ENCODE measurements around the gene MIDN. TPM values are rescaled to one million over a fixed set of nuclear protein-coding genes. Genes with fewer than 3 reads are reported as not detected.

The MIDN gene
- total and polyA plus RNA-seq, 2 donors (not counting 3 experiments of a cell fraction or from before 2014, with no cell fraction given): 20.0 to 85.9 TPM

DNA sequence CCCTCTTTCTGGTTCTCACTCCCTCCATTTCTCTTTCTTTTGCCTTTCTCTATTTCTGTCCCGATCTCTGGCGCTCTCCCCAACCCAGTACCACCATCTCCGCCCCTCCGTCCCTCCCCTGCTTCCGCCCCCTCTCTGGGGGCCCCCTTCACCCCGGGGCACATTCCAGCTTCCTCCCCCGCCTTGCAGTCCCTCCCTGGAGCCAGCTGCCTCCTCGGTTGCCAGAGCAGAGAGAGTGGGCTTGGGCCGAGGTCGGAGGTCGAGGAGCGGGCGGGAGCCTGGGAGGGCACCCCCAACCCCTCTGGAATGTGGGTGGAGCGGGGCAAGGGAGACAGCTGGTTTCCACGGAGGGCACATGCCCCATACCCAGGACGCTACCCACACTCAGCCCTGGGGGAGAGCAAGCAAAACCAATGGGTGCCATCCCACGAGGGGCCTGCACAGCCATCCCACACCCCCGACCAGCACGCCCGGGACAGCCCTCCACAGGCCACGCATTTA is 14.3 kb downstream of the MIDN start:
- no peaks in the 10 kb centered on the region for H3K36me3 ChIP-seq (ENCODE audit: control insufficient read depth in 2 of 2, extremely low read depth in 1 of 2, insufficient read depth in 2 of 2, low read length in 2 of 2)
- POLR2A ChIA-PET: interaction anchor here (1.4 kb wide), 1 partner anchor 10 kb away, joined by 8 read pairs; no protein-coding TSS in a partner anchor
- H3K4me1 ChIP-seq (ENCODE audit: control insufficient read depth, extremely low read depth, insufficient read depth, low read length): peaks cover 55% of the 10 kb centered on the region
- BruUV-seq (replicated peaks): no TSS peak
- no peak for DNase-seq (ENCODE audit: low read depth, low spot score)
- CTCF ChIA-PET: interaction anchor here (1.9 to 7.8 kb wide), 2 partner anchors 10 to 18 kb away, joined by 8 to 63 read pairs; no protein-coding TSS in a partner anchor
- FAIRE-seq: no peak
- no peaks in the 10 kb centered on the region for H3K9me1 ChIP-seq (replicated peaks; ENCODE audit: control insufficient read depth, extremely low read depth, insufficient read depth, low read length)
- no peaks in the 10 kb centered on the region for H4K20me1 ChIP-seq (replicated peaks; ENCODE audit: control insufficient read depth, extremely low read depth, insufficient read depth, low read length)
- H2AFZ ChIP-seq (ENCODE audit: low read depth, low read length): no peak overlapping the region
- no peak overlapping the region for H3K4me2 ChIP-seq (ENCODE audit: insufficient read depth, low read length)
- no peaks in the 10 kb centered on the region for H3K9me3 ChIP-seq (replicated peaks; ENCODE audit: control insufficient read depth, insufficient read depth, low read length)
- no peak for TF ChIP-seq EZH2 (IDR thresholded peaks at IDR 0.05; ENCODE audit: borderline replicate concordance, low read depth, low read length, severe bottlenecking)
- no peak for TF ChIP-seq POLR2AphosphoS5 (IDR thresholded peaks at IDR 0.05; ENCODE audit: insufficient read depth, low read depth, low read length)
- H3K4me3 ChIP-seq (replicated peaks in 1 of 3; ENCODE audit: insufficient read depth in 1 of 3, low read depth in 1 of 3, low read length in 3 of 3): no peak overlapping the region
- no peak overlapping the region for H3K27ac ChIP-seq (ENCODE audit: insufficient read depth, low read depth, low read length)
- H3K27me3 ChIP-seq (ENCODE audit: control insufficient read depth in 2 of 2, insufficient read depth in 2 of 2, low read length in 2 of 2): no peaks in the 10 kb centered on the region
- dilution Hi-C loops (cut with MboI; ENCODE audit: extremely low pct_ligation_motif_present, low sequenced_read_pairs): no loop called here
- H3K9ac ChIP-seq (replicated peaks; ENCODE audit: extremely low read depth, insufficient read depth, low read length): no peak overlapping the region
- H3K79me2 ChIP-seq (ENCODE audit: control insufficient read depth, insufficient read depth, low read length): no peaks in the 10 kb centered on the region
- intact Hi-C loops (cut with micrococcal nuclease): no loop called here

DNA sequence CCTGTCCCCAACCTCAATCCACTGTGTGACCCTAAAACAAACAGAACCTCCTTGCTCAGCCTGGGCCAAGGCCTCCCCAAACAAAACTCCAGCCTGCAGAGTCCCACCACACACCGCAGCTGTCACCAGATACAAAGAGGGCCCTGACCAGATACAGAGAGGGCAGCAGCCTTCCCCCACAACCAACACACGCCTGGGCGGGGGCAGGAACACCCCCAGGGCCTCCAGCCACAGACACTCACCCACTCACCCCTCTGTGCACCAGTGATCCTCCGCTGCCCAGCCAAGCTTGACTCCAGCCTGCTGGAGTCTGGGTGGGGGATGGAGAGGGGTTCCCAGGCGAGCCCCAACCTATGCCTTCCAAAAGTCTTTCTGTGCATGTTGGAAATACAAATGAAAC is 14.8 kb downstream of the MIDN start:
- POLR2A ChIA-PET: no interaction called here
- no peak overlapping the region for H3K9ac ChIP-seq (replicated peaks; ENCODE audit: extremely low read depth, insufficient read depth, low read length)
- CTCF ChIA-PET: interaction anchor here (7.2 kb wide), 1 partner anchor 19 kb away, joined by 1001 read pairs; the partner anchor contains the start of gene ATP5F1D
- H3K27me3 ChIP-seq (ENCODE audit: control insufficient read depth in 2 of 2, insufficient read depth in 2 of 2, low read length in 2 of 2): no peaks in the 10 kb centered on the region
- FAIRE-seq (no peak), DNase-seq (ENCODE audit: low read depth, low spot score) (no peak)
- BruUV-seq (replicated peaks): no TSS peak
- intact Hi-C loops (cut with micrococcal nuclease): no loop called here
- no peaks in the 10 kb centered on the region for H3K79me2 ChIP-seq (ENCODE audit: control insufficient read depth, insufficient read depth, low read length)
- H3K9me3 ChIP-seq (replicated peaks; ENCODE audit: control insufficient read depth, insufficient read depth, low read length): no peaks in the 10 kb centered on the region
- no peak overlapping the region for H2AFZ ChIP-seq (ENCODE audit: low read depth, low read length)
- no peak overlapping the region for H3K4me2 ChIP-seq (ENCODE audit: insufficient read depth, low read length)
- peaks cover 49% of the 10 kb centered on the region for H3K4me1 ChIP-seq (ENCODE audit: control insufficient read depth, extremely low read depth, insufficient read depth, low read length)
- no peak for TF ChIP-seq EZH2 (IDR thresholded peaks at IDR 0.05; ENCODE audit: borderline replicate concordance, low read depth, low read length, severe bottlenecking)
- TF ChIP-seq, protein P1, sequence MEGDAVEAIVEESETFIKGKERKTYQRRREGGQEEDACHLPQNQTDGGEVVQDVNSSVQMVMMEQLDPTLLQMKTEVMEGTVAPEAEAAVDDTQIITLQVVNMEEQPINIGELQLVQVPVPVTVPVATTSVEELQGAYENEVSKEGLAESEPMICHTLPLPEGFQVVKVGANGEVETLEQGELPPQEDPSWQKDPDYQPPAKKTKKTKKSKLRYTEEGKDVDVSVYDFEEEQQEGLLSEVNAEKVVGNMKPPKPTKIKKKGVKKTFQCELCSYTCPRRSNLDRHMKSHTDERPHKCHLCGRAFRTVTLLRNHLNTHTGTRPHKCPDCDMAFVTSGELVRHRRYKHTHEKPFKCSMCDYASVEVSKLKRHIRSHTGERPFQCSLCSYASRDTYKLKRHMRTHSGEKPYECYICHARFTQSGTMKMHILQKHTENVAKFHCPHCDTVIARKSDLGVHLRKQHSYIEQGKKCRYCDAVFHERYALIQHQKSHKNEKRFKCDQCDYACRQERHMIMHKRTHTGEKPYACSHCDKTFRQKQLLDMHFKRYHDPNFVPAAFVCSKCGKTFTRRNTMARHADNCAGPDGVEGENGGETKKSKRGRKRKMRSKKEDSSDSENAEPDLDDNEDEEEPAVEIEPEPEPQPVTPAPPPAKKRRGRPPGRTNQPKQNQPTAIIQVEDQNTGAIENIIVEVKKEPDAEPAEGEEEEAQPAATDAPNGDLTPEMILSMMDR (IDR thresholded peaks at IDR 0.05; ENCODE audit: extremely low read depth in 1 of 2, insufficient read depth in 1 of 2, low read depth in 1 of 2, low read length in 2 of 2): no peak
- no peaks in the 10 kb centered on the region for H3K9me1 ChIP-seq (replicated peaks; ENCODE audit: control insufficient read depth, extremely low read depth, insufficient read depth, low read length)
- H4K20me1 ChIP-seq (replicated peaks; ENCODE audit: control insufficient read depth, extremely low read depth, insufficient read depth, low read length): no peaks in the 10 kb centered on the region
- H3K36me3 ChIP-seq (ENCODE audit: control insufficient read depth in 2 of 2, extremely low read depth in 1 of 2, insufficient read depth in 2 of 2, low read length in 2 of 2): no peaks in the 10 kb centered on the region
- dilution Hi-C loops (cut with MboI; ENCODE audit: extremely low pct_ligation_motif_present, low sequenced_read_pairs): no loop called here
- H3K27ac ChIP-seq (ENCODE audit: insufficient read depth, low read depth, low read length): no peak overlapping the region
- no peak overlapping the region for H3K4me3 ChIP-seq (replicated peaks in 1 of 3; ENCODE audit: insufficient read depth in 1 of 3, low read depth in 1 of 3, low read length in 3 of 3)

All from endothelial cell of umbilical vein (primary cell).